GM12801 (cell line): ENCODE measurements around the gene TRIO.

Experiments
- TF ChIP-seq, protein P1 (sequence below): IDR thresholded peaks from one replicate; pipeline ENCODE4 v1.5.1; 2011; ENCODE audit warnings: control low read depth; ENCODE audit not compliant: insufficient read length; ENCODE audit errors: extremely low read depth

TRIO gene

DNA sequence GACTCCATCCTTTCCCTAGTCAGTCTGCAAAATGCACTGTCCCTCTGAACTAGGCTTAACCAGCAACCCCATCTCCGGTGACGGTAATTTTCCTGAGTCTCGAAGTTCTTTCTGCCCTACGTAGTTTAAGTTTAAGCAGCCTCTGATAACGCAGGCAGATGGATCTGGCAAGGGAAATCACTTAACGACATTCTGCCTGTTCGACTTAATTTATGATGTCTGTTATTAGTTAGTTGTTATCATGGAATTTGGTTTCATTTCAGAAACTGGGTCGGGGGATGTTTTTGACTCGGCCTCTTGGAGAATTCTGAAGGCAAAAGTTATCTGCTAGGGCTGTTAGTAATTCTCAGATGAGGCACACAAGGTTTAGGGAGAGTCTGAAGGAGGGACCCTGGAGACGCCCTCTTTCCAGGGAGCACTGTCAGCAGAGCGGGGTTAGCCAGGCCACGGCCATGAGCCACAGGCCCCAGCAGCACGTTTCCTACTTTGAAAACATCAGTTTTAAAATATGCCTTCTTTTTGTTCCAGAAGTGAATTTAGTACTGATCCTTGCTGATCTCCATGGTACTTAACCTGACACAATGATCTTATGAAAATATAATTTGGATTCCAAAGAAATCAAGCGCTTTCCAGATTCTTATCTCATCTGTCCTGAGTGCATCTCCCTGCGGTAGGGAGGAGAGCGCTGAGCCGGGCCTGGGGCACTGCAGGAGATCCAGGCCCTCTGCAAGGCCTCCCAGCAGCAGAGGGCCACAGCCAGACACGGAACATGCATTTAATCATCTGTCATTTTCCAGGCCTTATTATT, 267.5 kb downstream of the TRIO start:
- TF ChIP-seq, protein P1, sequence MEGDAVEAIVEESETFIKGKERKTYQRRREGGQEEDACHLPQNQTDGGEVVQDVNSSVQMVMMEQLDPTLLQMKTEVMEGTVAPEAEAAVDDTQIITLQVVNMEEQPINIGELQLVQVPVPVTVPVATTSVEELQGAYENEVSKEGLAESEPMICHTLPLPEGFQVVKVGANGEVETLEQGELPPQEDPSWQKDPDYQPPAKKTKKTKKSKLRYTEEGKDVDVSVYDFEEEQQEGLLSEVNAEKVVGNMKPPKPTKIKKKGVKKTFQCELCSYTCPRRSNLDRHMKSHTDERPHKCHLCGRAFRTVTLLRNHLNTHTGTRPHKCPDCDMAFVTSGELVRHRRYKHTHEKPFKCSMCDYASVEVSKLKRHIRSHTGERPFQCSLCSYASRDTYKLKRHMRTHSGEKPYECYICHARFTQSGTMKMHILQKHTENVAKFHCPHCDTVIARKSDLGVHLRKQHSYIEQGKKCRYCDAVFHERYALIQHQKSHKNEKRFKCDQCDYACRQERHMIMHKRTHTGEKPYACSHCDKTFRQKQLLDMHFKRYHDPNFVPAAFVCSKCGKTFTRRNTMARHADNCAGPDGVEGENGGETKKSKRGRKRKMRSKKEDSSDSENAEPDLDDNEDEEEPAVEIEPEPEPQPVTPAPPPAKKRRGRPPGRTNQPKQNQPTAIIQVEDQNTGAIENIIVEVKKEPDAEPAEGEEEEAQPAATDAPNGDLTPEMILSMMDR = no peak

DNA sequence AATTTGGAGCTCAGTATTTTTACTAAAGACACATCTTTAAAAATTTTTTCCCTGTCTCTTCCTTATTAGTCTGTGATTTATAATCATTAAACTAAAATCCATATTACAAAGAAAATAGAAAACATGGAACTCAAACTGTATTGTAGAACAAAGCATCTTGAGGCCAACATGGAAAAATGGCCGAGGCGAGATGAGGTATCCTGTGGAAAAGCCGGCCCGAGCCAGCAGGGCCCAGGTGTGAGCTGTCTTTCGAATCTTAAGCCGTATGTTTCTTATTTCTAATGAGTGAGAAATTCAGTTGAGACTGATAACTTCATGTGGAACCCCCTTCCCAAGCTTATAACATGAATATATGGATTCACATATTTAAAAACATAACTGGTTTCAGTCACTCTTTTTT, 268.1 kb downstream of the TRIO start:
- TF ChIP-seq, protein P1 = no peak

DNA sequence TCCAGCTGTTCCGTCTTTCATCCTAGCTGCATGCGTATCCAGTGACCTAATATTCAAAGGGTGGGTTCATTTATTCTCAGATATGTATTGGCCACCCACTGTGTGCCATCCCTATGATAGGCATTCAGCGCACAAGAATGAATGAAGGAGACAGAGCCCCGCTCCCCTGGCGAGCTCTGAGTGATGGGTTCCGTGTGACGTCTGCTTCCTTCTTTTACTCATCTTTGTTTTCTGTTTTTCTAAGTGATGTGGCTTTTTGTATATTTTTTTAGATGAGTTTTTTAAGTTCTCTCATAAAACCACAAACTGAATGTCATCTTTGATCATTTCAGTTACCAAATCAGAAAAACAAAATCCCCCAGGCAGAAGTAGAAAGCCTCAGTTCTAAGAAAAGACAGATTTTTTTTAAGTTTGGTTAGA, 270.2 kb downstream of the TRIO start:
- TF ChIP-seq, protein P1 = no peak

DNA sequence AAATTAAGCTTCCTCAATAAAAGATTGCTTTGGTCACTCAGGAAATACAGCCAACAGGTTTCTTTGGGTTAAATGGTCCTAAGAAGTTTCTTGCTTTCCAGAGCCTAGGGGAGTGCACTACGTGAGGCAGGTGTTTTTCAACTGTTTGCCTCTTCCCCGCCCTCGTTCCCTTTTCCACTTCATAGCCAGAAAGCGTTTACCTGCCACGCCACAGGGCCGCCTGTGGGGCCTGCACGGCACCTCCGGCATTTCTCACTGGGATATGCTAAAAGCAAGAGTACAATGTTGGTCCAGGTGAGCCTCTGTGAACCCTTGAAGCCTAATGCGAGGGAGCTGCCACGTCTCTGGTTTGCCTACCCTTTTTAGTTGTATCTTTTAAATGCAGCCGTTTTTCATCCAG, 270.9 kb downstream of the TRIO start:
- TF ChIP-seq, protein P1 = no peak

DNA sequence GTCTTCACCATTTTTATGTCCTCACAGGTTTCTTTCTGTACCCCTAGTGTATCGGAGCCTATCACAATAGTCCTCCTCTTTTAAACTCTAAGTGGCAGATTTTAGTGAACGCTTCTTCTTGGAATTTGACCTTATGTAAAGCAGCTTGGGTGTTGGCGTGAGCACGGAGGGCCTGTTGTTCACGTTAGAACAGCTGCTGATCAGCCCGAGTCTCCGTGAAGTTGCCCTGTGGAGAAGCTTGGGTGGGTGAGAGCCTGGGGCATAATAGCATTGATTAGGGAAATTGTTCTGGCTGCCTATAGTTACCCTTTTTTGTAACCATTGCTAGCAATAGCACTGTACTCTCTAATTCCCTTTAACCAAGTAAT, 271.5 kb downstream of the TRIO start:
- TF ChIP-seq, protein P1 = no peak

DNA sequence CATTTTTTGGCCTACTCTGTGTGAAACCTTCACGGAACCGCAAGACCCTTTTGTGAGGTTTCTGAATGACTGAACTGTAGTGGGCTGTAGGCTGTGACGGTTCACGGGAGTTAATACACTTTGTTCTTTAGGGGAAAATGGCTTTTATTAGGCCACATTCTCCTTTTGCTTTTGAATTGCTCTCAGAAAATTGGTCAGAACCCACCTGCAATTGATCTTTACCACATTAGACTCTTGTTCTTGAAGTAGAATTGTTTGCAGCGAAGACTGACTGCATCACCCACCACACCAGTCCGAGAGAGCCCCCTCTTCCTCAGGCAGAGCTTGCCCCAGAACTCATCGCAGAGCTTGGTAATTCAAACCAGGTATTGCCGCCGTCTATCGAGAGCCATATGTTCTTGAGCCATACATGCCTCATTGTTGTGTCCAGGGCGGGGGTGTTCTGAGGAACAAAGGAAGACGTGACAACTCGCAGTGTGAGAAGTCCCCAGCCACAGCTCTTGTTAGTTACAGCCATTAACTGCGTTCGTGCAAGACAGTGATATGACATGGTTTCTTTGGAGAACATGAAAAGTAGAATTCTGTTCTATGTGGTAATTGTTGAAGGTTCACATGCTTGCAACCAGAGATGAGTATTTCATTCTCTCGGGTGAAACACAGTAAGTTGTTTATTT, 272.0 kb downstream of the TRIO start:
- TF ChIP-seq, protein P1 = no peak

DNA sequence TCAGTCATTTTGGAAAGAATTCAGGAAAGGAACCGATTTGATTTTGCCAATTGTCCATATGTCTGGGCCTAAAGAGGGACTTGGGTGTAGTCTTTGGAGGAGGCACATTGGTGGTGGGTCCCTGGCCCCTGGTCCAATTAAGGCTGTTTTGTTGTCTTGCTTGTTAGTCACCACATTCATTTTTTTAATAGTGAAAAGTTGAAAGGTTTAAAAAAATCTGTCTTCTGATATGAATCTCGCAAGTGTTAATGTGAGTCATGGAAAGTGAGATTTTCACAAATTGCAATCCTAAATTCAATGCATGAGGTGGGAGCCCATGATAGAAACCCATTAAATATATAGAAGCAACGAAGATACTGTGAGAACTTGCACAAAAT, 272.5 kb downstream of the TRIO start:
- TF ChIP-seq, protein P1 = no peak
